Activated T-cell treated with anti-CD3 and anti-CD28 coated beads, Interleukin-2, amount 50 U/mL, for 72 hours (primary cell): ENCODE data around the gene OR4C16. TPM values are rescaled to one million over a fixed set of nuclear protein-coding genes. Genes with fewer than 3 reads are reported as not detected.

ENCODE experiments used
- ATAC-seq, 2 donors: fragments of 150-1000 bp; cut with Tn5 transposase; replicated peaks in 1 of 2; 2 replicates each; pipeline ENCODE4 v1.10.0; 2021; ENCODE audit warnings: moderate library complexity in 2 of 2, mild to moderate bottlenecking in 1 of 2
- DNase-seq, 2 donors: peaks; one replicate each; pipeline ENCODE4 v3.0.0; 2021 to 2022; ENCODE audit warnings: mixed read lengths in 1 of 2
- H3K27ac Mint-ChIP-seq: one replicate; pipeline ENCODE4 v1.8.0; 2022; ENCODE audit warnings: mild to moderate bottlenecking, moderate library complexity, mixed read lengths
- H3K27me3 Mint-ChIP-seq: one replicate; pipeline ENCODE4 v1.8.0; 2022; ENCODE audit warnings: low read depth, mixed read lengths
- H3K36me3 Mint-ChIP-seq, 2 donors: one replicate each; pipeline ENCODE4 v1.8.0; 2022; ENCODE audit warnings: mixed read lengths in 2 of 2, mild to moderate bottlenecking in 1 of 2; ENCODE audit not compliant: insufficient read depth in 2 of 2
- H3K4me1 Mint-ChIP-seq: one replicate; pipeline ENCODE4 v1.8.0; 2022; ENCODE audit warnings: low read depth, mixed read lengths
- H3K4me3 Mint-ChIP-seq, 2 donors: one replicate each; pipeline ENCODE4 v1.8.0; 2022; ENCODE audit warnings: mild to moderate bottlenecking in 2 of 2, mixed read lengths in 2 of 2, moderate library complexity in 2 of 2
- H3K9me3 Mint-ChIP-seq, 2 donors: one replicate each; pipeline ENCODE4 v1.8.0; 2022; ENCODE audit warnings: mixed read lengths in 2 of 2
- total RNA-seq, 2 donors: library from RNA; stranded (reverse); gene quantifications; one replicate each; pipeline ENCODE4 v1.2.3, GENCODE V29; 2022

OR4C16 gene, protein sequence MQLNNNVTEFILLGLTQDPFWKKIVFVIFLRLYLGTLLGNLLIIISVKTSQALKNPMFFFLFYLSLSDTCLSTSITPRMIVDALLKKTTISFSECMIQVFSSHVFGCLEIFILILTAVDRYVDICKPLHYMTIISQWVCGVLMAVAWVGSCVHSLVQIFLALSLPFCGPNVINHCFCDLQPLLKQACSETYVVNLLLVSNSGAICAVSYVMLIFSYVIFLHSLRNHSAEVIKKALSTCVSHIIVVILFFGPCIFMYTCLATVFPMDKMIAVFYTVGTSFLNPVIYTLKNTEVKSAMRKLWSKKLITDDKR
- total RNA-seq = not detected

DNA sequence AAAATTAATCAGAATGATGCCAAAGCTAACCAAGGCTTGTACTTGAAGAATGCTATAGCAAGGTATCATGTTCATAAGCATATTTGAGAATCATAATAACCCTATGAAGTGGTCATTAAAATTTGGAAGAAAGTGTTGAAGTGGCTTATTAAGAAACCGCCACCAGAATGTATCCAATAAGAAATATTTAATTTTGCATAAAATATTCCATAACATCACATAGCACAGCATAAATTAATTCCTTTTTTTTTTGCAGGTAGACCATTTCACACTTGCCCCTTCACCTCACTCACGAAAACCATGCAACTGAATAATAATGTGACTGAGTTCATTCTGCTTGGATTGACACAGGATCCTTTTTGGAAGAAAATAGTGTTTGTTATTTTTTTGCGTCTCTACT, at the start of gene OR4C16:
Gene OR4C16 (plus strand): TSS at position 301 of the 400 bp plus-strand sequence. CDS start 0 bp downstream, at position 301.
- no peak within 1 kb of the TSS for H3K4me3 Mint-ChIP-seq
- peaks cover 13 to 16% of the 10 kb centered on the region in 2 donors for H3K9me3 Mint-ChIP-seq
- no peak for ATAC-seq
- no peaks in the 10 kb centered on the region for H3K27me3 Mint-ChIP-seq
- peaks cover 1 to 3% of the 10 kb centered on the region in 2 donors for H3K36me3 Mint-ChIP-seq
- H3K27ac Mint-ChIP-seq = no peak within 1 kb of the TSS
- DNase-seq = no peak
- H3K4me1 Mint-ChIP-seq = no peaks in the 10 kb centered on the region

DNA sequence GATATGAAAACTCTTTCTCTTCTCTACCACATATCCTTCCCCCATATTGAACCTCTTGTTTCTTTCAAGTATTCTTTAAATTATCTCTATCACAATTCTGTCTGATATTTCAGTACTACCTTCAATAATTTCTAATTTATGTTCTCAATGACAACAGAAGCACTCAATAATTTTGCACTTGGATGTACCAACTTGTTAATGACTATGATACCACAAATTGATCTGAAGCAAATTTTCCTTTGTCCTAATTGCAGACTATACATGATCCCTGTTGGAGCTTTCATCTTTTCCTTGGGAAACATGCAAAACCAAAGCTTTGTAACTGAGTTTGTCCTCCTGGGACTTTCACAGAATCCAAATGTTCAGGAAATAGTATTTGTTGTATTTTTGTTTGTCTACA, 17.8 kb upstream of the OR4C16 start, which contains the start of gene OR4C15:
Gene OR4C15 (plus strand): TSS at position 301 of the 400 bp plus-strand sequence. CDS start 0 bp downstream, at position 301.
- no peak within 1 kb of the TSS for H3K4me3 Mint-ChIP-seq
- peaks cover 18 to 21% of the 10 kb centered on the region in 2 donors for H3K9me3 Mint-ChIP-seq
- H3K27me3 Mint-ChIP-seq = no peaks in the 10 kb centered on the region
- DNase-seq = no peak
- no peak for ATAC-seq
- no peaks in the 10 kb centered on the region for H3K4me1 Mint-ChIP-seq
- H3K27ac Mint-ChIP-seq = no peak within 1 kb of the TSS
- H3K36me3 Mint-ChIP-seq = peaks cover 0 to 2% of the 10 kb centered on the region in 2 donors

DNA sequence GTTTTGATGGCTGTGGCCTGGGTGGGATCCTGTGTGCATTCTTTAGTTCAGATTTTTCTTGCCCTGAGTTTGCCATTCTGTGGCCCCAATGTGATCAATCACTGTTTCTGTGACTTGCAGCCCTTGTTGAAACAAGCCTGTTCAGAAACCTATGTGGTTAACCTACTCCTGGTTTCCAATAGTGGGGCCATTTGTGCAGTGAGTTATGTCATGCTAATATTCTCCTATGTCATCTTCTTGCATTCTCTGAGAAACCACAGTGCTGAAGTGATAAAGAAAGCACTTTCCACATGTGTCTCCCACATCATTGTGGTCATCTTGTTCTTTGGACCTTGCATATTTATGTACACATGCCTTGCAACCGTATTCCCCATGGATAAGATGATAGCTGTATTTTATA, 620 bp downstream of the OR4C16 start:
- Mint-ChIP-seq H3K27me3 (no peaks in the 10 kb centered on the region), H3K4me3 (no peak overlapping the region), H3K36me3 (peaks cover 1 to 3% of the 10 kb centered on the region in 2 donors), H3K9me3 (peaks cover 13 to 16% of the 10 kb centered on the region in 2 donors), H3K27ac (no peak overlapping the region), H3K4me1 (no peaks in the 10 kb centered on the region)
- DNase-seq = no peak
- no peak for ATAC-seq

DNA sequence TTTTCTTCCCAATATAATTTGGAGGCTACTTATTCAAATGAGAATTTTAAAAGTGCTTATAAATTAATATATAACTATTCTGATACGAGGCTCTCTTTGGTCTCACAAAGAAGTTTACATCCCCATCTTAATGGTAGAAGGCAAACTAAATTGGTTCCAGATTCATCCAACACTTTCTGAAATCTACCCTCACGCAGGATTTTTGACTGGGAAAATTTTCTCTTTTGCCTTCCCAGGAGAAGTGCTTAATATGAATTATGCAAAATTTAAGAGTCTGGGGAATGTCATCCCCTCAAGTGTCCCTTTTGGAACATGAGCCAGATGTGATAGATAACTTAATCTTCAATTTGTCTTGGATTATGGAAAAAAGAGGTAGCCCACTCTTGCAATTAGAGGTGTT, 35.6 kb downstream of the OR4C16 start, which contains the start of gene OR4C11:
Gene OR4C11 (minus strand): TSS at position 101 of the 400 bp plus-strand sequence. CDS start 3,272 bp downstream, outside the sequence.
- Mint-ChIP-seq H3K4me1 (no peaks in the 10 kb centered on the region), H3K27ac (no peak within 1 kb of the TSS), H3K27me3 (no peaks in the 10 kb centered on the region), H3K9me3 (peaks cover 2 to 11% of the 10 kb centered on the region in 2 donors), H3K4me3 (no peak within 1 kb of the TSS), H3K36me3 (no peaks in the 10 kb centered on the region)
- ATAC-seq (no peak), DNase-seq (no peak)

Other genes with a start within 250 kb of the OR4C16 start
- not detected for gene OR4A16, start 228.9 kb upstream of the OR4C16 start, total RNA-seq
- gene OR4A15, start 204.2 kb upstream of the OR4C16 start, total RNA-seq = not detected
- gene OR4C15, start 17.7 kb upstream of the OR4C16 start, total RNA-seq = not detected
- gene OR4C11, start 35.5 kb downstream of the OR4C16 start, total RNA-seq = not detected
- gene OR4P4, start 63.0 kb downstream of the OR4C16 start, total RNA-seq = not detected
- gene OR4S2, start 76.2 kb downstream of the OR4C16 start, total RNA-seq = not detected
- not detected for gene OR4C6, start 90.1 kb downstream of the OR4C16 start, total RNA-seq
- gene OR5D13, start 201.3 kb downstream of the OR4C16 start, total RNA-seq = not detected
- gene OR5D14, start 223.4 kb downstream of the OR4C16 start, total RNA-seq = not detected
- gene OR5L1, start 239.2 kb downstream of the OR4C16 start, total RNA-seq = not detected
- gene OR5D18, start 247.5 kb downstream of the OR4C16 start, total RNA-seq = not detected